ENCODE measurements around the gene RTBDN. TPM values are rescaled to one million over a fixed set of nuclear protein-coding genes. Genes with fewer than 3 reads are reported as not detected.
"Not testable (repeated sequence)": the region's sequence is repeated elsewhere in the genome, so short reads cannot be mapped to it uniquely, and the experiment has no call there.

The RTBDN gene
- total RNA-seq, 1 donor from 2014 or later, result not detected

DNA sequence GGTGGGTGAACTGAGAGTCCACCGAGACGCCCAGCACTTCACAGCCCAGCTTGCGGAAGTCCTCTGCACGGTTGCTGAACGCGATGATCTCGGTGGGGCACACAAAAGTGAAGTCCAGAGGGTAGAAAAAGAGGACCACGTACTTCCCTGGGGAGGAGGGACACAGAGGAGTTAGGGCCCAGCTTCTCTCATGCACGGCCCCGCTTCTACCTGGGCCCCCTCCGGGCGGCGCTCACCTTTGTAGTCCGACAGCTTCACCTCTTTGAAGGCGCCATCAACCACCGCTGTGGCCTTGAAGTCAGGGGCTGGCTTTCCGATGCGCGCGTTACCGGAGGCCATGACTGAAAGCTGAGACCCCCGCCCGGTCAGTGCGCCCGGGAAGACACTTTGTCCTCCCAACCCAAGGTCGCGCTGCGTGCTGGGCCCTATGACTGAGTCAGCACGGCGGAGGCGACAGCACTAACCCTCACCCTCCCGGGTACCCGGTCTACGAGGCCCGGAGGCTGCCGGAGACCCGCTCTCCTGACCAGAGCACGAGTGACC lies 33.4 kb downstream of the RTBDN start:
- ATAC-seq, result peak; percentile 26
- Histone ChIP-seq H3K27me3 (no peaks in the 10 kb centered on the region), H3K4me1 (peaks cover 21% of the 10 kb centered on the region), H3K36me3 (peaks cover 18% of the 10 kb centered on the region), H3K4me3 (peak overlapping the region; percentile 90), H3K27ac (peak overlapping the region; percentile 68), H3K9me3 (no peaks in the 10 kb centered on the region)
- no peak for TF ChIP-seq CTCF (IDR thresholded peaks at IDR 0.05)
- no peak for DNase-seq
- intact Hi-C loops (cut with DNase I), result no loop called here

GRCh38 chr19:12800466-12800770 lies 34.0 kb downstream of the RTBDN start:
- H3K4me3 ChIP-seq, result peak overlapping the region; percentile 90
- DNase-seq, result no peak
- H3K9me3 ChIP-seq, result no peaks in the 10 kb centered on the region
- ATAC-seq, result no peak
- H3K27me3 ChIP-seq, result no peaks in the 10 kb centered on the region
- TF ChIP-seq CTCF (IDR thresholded peaks at IDR 0.05), result no peak
- H3K27ac ChIP-seq, result no peak overlapping the region
- H3K4me1 ChIP-seq, result peaks cover 25% of the 10 kb centered on the region
- intact Hi-C loops (cut with DNase I), result no loop called here
- peaks cover 18% of the 10 kb centered on the region for H3K36me3 ChIP-seq

DNA sequence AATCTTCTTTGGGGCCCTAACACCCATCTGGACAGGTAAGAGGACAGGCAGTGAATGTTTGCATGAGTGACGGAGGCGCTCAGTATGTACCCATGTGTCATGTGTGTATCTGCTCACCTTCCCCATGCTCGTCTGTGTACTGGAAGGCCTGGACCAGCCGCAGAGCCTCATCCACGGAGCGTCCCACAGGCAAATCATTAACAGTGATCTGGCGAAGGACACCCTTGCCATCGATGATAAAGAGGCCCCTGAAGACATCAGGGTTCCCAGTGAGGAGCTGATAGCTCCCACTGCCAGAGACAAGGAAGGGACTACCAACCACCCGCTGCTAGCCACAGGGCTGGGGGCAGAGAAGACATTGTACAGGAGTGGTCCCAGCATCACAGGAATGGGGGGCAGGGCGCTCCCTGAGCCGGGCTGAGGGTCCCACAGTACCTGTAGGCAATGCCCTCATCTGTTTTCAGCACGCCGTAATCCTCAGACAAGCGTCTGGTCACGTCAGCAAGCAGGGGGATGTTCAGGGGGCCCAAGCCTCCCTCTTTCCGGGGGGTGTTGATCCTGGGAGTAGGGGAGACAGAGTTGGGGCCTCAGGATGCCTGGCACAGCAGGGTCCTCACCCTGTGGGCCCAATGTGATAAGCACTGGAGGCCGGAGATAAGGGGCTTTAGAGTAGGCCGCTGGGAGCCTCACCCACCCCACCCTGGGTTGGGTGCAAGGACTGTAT lies 34.5 kb downstream of the RTBDN start:
- peaks cover 25% of the 10 kb centered on the region for H3K4me1 ChIP-seq
- intact Hi-C loops (cut with DNase I), result no loop called here
- ATAC-seq, result no peak
- no peak for TF ChIP-seq CTCF (IDR thresholded peaks at IDR 0.05)
- H3K27me3 ChIP-seq, result no peaks in the 10 kb centered on the region
- no peak overlapping the region for H3K27ac ChIP-seq
- H3K4me3 ChIP-seq, result no peak overlapping the region
- H3K36me3 ChIP-seq, result peaks cover 18% of the 10 kb centered on the region
- H3K9me3 ChIP-seq, result no peaks in the 10 kb centered on the region
- no peak for DNase-seq

DNA sequence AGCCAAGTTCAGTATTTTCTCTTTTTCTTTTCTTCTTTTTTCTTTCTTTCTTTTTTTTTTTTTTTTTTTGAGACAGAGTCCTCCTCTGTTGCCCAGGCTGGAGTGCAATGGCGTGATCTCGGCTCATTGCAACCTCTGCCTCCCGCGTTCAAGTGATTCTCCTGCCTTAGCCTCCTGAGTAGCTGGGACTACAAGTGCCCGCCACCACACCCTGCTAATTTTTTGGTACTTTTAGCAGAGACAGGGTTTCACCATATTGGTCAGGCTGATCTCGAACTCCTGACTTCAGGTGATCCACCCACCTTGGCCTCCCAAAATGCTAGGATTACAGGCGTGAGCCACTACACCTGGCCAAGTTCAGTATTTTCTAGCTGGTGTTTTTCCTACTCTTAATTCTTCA lies 36.8 kb downstream of the RTBDN start:
- Histone ChIP-seq H3K36me3 (peaks cover 18% of the 10 kb centered on the region), H3K4me1 (peaks cover 25% of the 10 kb centered on the region)
- H3K27ac ChIP-seq, H3K27me3 ChIP-seq, DNase-seq, H3K4me3 ChIP-seq, ATAC-seq, H3K9me3 ChIP-seq: not testable (repeated sequence)
- intact Hi-C loops (cut with DNase I), result loop anchor here (2.0 kb wide), 1 partner anchor 21 kb away; no protein-coding TSS in a partner anchor

GRCh38 chr19:12797141-12797587 lies 37.2 kb downstream of the RTBDN start:
- Histone ChIP-seq H3K36me3 (peaks cover 18% of the 10 kb centered on the region), H3K27me3 (no peaks in the 10 kb centered on the region), H3K4me1 (peaks cover 21% of the 10 kb centered on the region), H3K4me3 (no peak overlapping the region), H3K9me3 (no peaks in the 10 kb centered on the region), H3K27ac (no peak overlapping the region)
- DNase-seq (no peak), ATAC-seq (no peak)
- intact Hi-C loops (cut with DNase I), result loop anchor here (2.0 kb wide), 1 partner anchor 20 kb away; no protein-coding TSS in a partner anchor
- no peak for TF ChIP-seq CTCF (IDR thresholded peaks at IDR 0.05)
